HL-60/S4 (cell line): Measurements from ENCODE around the gene HUNK.

Experiments
- in situ Hi-C: fragments of 300-500 bp; cut with MboI; formaldehyde crosslinking; loops from 2 replicates; pipeline ENCODE4 v1.14.3; 2022; ENCODE audit warnings: low sequenced_read_pairs

The HUNK gene

GRCh38 chr21:31894457-31894856 is 21.6 kb downstream of the HUNK start:
- in situ Hi-C loops: no loop called here

DNA sequence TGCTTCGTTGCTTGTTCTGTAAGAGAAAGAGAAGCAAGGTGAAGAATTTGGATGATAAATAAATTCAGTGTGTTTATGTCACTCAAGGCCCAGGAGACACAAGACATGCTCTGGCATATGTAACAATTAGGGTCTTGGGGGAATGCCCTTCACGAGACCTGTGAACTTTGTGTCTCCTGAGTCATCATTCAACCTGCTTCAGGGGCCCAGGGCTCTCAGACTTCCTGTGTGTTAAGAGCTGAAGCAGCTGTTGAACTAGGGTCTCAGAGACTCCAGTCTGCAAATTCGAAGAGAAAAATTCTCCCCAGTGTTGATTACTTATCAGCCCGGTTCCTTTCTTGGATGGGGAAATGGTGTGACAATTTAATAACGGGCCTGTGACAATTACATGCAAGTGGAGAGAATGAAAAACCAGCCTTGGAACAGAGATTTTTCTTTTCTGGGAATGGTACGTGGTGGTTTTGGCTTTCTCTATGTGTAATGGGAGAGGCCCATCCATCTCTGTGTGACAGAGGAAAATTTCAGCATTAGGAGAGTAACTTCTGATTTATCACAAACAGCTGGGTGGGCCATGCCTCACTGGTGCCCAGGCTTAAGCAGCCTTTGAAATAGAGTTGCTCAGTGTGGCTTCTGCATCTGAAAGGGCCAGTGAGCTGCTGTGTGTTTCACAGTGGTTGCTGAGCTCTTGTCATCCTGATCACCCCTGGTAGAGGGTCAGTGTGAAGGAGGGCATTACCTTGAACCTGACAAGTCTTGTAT is 22.4 kb downstream of the HUNK start:
- in situ Hi-C loops: no loop called here

- in situ Hi-C loops: no loop called here
Observed at GRCh38 chr21:31896019-31896418, 23.2 kb downstream of the HUNK start.

DNA sequence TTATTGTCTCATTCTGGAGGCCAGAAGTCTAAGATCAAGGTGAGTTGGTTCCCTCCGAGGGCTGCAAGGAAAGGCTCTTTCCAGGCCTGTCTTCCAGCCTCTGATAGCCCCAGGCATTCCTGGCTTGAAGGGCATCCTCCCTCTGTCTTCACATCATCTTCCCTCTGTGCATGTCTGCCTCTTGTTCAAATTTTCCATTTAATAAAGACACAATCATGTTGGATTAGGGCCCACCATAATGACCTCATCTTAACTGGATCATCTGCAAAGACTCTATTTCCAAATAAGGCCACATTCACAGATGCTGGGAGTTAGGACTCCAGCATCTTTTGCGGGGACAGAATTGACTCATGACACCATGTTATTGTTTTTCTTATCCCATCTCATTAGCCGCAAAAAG is 24.5 kb downstream of the HUNK start:
- in situ Hi-C loops: no loop called here

DNA sequence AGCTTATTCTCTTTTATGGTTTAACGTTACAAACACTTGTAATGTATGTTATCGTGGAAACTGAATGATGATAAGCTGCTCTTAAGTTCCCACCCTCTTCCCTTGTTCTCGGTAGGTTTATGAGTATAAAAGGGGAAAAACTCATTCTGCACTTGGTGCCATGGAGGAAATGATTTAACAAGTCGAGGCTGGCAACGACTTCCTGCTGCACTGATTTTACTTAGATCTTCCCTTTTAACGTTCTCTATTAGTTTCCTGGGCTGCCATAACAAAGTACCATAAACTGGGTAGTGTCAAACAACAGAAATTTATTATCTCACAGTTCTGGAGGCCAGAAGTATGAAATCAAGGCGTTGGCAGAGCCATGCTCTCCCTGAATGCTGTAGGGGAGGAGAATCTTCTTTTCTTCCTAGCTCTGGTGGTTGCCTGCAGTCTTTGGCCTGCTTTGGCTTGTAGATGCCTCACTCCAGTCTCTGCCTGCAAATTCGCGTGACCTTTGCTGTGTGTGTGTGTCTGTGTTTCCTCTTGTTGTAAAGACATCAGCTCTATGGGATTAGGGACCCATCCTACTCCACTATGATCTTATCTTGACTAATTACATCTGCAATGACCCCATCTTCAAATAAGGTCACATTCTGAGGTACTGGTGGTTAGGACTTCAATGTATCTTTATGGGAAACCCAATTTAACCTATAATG is 26.3 kb downstream of the HUNK start:
- in situ Hi-C loops: no loop called here

- in situ Hi-C loops: no loop called here
Observed at GRCh38 chr21:31900121-31900895, 27.5 kb downstream of the HUNK start.

DNA sequence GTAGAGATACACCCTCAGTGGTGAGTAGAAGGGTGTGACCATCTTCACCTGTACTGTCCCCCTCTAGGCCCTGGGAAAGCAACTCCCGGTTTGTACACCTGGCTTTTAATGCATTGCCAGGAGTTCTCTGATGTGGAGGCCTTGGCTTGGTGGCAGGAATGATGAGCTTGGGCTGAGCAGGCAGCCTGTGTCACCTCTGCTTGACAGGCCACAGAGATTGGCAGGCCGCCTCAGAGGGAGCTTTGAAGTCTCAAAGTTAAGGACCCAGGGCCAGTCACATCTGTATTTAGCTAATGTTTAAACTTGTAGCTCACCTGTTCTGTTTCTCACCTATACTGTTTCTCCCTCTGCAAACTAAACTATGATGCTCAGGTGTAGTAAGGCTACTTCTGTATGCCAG is 28.5 kb downstream of the HUNK start:
- in situ Hi-C loops: no loop called here

- in situ Hi-C loops: no loop called here
Observed at GRCh38 chr21:31902438-31902837, 29.6 kb downstream of the HUNK start.

DNA sequence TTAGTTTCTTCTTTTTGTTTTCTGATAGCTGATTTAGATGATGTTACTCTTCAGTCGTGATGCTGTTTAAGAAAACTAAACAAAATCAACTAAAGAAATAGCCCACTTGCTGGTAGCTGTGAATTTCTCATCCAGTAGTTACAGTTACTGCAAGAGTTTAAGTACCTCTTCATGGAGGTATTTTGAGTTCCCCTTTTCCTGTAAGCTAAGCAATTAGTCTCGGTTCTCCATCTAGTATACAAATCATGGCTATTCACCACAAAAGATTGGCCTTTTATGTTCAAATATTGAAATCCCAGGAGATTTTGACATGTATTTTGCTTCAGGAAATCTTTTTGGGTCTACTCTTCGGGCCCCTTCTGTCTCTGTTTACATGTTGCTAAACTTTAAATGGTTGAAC is 31.1 kb downstream of the HUNK start:
- in situ Hi-C loops: no loop called here

GRCh38 chr21:31905503-31906451 is 33.0 kb downstream of the HUNK start:
- in situ Hi-C loops: no loop called here

DNA sequence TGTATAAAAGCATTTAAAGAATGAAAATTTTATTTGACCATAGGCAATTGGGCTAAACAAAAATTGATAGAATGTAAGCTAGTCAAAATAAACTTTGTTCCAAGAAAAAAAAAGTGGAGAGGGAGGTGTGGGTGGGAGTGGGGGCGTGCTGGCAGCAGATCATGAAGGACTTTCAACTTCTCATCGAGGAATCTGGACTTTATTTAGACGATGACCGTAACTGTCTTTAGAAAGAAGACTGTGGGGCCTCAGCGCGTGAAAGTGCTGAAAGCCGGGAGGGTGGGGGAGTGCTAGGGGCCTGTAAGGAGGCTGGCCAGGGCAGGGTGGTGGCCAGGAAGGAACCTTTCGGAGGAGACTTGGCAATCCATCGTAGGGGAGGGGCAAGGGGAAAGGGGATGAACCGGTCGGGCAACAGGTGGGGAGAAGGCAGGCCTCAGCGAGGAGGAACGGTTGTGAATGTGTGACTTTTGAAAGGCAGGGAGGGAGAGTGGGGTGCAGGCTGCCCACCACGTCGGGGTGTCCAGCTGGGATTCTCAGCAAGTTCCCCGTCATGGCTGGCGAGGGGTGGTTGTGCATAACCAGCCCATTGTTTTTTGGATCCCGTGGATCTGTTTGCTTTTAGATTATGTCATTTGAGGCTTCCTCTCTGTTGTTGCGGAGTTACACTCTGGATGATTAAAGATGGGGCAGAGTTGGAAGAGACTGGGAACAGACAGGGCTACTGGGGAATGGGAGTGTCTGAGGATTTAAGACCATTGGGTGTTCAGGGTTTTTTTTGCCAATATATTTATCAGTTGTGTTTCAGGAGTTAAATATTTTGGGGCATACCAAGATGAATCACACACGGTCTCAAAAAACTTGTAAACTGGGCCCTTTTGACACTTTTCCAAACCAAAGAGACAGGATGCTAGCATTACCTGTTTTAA is 35.5 kb downstream of the HUNK start:
- in situ Hi-C loops: no loop called here

DNA sequence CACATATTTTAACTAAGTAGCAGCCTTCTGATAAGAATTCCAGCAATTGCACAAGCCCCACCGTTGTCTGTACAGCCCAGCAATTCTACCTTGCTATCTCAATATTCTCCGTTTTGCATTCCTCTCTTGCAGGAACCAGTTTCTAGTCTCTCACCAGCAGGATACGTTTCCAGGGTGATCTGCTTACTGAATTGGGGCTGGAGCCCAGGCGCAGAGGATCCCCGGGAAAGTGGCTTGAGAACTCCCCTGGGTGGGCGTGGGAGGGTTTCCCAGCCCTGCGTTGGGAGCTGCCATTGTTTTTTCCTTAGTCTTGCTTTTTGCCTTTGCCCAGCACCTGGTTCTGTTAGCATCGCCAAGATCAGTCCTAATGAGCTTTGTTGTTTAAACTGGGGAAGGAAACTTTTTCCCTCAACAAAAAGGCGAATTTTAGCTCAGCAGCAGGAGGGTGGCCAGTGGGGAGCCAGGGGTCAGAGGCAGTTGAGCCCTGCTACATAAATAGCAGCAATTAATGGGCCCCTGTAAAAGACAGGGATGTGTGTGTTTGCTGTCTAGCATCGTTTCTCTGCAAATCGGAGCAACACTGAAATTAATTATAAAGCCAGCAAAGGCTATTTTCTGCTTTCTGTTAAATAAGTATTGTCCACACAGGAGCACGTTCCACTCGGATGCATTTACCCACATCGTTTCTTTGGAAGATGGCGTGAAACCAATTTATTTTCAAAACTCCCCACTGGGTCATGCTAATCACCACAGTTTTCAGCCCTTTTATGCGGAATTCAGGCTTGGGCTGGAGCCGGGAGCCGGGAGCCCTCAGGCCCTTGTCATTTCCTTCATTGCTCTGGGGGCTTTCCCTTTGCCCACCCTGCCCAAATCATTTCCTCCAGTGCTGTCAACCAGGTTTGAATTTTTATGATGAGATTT is 36.6 kb downstream of the HUNK start:
- in situ Hi-C loops: no loop called here

DNA sequence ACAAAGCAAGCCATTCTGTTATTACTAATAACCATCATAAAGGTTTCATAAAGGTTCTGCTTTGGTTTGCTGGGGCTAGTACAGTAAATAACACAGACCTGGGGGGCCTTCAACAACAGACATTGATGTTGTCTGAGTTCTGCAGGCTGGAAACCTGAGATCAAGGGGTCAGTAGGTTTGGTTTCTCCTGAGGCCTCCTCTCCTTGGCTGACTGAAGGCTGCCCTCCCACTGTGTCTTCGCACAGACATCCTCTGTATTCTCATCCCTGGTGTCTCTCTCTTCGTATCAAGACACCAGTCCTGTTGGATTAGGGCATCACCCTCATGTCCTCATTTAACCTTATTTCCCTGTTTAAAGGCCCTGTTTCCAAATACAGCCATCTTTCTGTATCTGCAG is 37.3 kb downstream of the HUNK start:
- in situ Hi-C loops: no loop called here

- in situ Hi-C loops: no loop called here
Observed at GRCh38 chr21:31911138-31911907, 38.5 kb downstream of the HUNK start.

- in situ Hi-C loops: no loop called here
Observed at GRCh38 chr21:31912501-31912900, 39.7 kb downstream of the HUNK start.

DNA sequence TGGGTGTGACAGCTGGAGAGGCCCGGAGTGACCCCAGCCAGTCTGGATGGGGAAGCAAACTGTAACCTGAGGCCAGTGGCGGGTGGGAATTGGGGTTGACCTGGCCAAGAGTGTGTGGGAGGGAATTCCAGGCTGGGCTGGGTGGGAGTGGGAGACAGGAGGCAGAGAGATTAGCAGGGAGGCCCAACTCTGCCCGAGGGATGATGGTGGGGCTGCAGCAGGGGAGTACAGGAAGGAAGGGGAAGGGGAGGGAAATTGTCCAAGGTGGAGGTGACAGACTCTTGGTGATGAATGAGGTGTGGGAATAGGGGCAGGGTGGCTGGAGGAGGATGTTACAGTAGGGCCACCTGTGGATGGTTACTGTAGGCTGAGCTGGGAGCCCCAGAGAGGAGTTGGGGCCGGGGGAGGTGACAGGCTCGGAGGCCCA is 40.4 kb downstream of the HUNK start:
- in situ Hi-C loops: no loop called here

DNA sequence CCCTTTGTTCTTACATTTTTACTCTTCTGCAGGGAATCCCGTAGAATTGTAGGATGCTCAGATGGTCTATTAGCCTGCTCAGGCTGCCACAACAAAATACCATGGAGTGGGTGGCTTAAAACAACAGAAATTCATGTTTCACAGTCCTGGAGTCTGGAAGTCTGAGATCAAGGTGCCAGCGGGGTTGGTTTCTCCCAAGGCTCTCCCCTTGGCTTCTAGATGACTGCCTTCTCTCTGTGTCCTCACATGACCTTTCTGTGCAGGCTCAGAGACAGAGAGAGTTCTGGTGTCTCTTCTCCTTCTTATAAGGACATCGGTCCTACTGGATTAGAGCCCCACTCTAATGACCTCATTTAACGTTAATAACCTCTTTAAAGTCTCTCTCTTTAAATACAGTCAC is 41.7 kb downstream of the HUNK start:
- in situ Hi-C loops: no loop called here

GRCh38 chr21:31915566-31915965 is 42.7 kb downstream of the HUNK start:
- in situ Hi-C loops: no loop called here
